Panc1 (cell line): Measurements from ENCODE around the gene GMDS.

Experiments used
- POLR2AphosphoS5 ChIP-seq: IDR thresholded peaks from 2 replicates; pipeline ENCODE4 v1.6.1; 2012; ENCODE audit warnings: mild to moderate bottlenecking, low read depth, low read length, moderate library complexity
- SIN3A ChIP-seq: IDR thresholded peaks from 2 replicates; pipeline ENCODE4 v1.6.1; 2012; ENCODE audit warnings: low read depth, mild to moderate bottlenecking, low read length, moderate library complexity, borderline replicate concordance; ENCODE audit not compliant: insufficient read depth
- TF ChIP-seq, protein P1 (sequence below): fragments of 450-650 bp; IDR thresholded peaks from 2 replicates; pipeline ENCODE4 v1.5.1; 2017; ENCODE audit warnings: mild to moderate bottlenecking
- TF ChIP-seq, protein P2 (sequence below), 2 experiments: IDR thresholded peaks; 2 replicates each; pipeline ENCODE4 v1.6.1; 2011 to 2012; ENCODE audit warnings: low read depth in 2 of 2, control low read depth in 1 of 2, low read length in 1 of 2, mild to moderate bottlenecking in 1 of 2, moderate library complexity in 1 of 2; ENCODE audit not compliant: insufficient read depth in 1 of 2

DNA sequence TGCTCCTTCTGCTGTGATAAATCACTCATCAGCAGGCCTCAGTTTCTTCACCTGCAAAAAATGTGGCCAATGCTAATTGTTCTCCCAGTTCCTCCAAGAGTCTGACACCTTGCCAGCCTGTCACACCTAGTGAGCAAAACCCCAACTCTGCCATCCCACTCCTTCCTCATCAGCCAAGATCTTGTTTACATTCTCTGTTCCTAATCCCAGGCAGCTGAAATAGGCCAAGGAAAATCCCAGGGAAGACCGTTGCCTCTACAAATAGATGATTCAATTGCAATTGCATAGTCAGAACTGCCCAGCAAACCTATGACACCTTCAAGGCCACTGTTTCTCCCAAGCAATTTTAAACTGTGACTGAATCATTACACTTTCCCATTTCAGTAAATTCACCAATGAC is 78.7 kb downstream of the GMDS start:
- TF ChIP-seq, protein P1, sequence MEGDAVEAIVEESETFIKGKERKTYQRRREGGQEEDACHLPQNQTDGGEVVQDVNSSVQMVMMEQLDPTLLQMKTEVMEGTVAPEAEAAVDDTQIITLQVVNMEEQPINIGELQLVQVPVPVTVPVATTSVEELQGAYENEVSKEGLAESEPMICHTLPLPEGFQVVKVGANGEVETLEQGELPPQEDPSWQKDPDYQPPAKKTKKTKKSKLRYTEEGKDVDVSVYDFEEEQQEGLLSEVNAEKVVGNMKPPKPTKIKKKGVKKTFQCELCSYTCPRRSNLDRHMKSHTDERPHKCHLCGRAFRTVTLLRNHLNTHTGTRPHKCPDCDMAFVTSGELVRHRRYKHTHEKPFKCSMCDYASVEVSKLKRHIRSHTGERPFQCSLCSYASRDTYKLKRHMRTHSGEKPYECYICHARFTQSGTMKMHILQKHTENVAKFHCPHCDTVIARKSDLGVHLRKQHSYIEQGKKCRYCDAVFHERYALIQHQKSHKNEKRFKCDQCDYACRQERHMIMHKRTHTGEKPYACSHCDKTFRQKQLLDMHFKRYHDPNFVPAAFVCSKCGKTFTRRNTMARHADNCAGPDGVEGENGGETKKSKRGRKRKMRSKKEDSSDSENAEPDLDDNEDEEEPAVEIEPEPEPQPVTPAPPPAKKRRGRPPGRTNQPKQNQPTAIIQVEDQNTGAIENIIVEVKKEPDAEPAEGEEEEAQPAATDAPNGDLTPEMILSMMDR: no peak
- TF ChIP-seq POLR2AphosphoS5 (no peak), SIN3A (no peak)
- TF ChIP-seq, protein P2, sequence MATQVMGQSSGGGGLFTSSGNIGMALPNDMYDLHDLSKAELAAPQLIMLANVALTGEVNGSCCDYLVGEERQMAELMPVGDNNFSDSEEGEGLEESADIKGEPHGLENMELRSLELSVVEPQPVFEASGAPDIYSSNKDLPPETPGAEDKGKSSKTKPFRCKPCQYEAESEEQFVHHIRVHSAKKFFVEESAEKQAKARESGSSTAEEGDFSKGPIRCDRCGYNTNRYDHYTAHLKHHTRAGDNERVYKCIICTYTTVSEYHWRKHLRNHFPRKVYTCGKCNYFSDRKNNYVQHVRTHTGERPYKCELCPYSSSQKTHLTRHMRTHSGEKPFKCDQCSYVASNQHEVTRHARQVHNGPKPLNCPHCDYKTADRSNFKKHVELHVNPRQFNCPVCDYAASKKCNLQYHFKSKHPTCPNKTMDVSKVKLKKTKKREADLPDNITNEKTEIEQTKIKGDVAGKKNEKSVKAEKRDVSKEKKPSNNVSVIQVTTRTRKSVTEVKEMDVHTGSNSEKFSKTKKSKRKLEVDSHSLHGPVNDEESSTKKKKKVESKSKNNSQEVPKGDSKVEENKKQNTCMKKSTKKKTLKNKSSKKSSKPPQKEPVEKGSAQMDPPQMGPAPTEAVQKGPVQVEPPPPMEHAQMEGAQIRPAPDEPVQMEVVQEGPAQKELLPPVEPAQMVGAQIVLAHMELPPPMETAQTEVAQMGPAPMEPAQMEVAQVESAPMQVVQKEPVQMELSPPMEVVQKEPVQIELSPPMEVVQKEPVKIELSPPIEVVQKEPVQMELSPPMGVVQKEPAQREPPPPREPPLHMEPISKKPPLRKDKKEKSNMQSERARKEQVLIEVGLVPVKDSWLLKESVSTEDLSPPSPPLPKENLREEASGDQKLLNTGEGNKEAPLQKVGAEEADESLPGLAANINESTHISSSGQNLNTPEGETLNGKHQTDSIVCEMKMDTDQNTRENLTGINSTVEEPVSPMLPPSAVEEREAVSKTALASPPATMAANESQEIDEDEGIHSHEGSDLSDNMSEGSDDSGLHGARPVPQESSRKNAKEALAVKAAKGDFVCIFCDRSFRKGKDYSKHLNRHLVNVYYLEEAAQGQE (IDR thresholded peaks at IDR 0.05; ENCODE audit: insufficient read depth in 1 of 2, low read depth in 2 of 2, low read length in 1 of 2): no peak
